ENCODE results near the gene UNC13A. TPM values are rescaled to one million over a fixed set of nuclear protein-coding genes. Genes with fewer than 3 reads are reported as not detected.

Gene UNC13A
- total RNA-seq, 1 experiment from 2014 or later, result 5.8 TPM

GRCh38 chr19:17724655-17725054, 36.5 kb upstream of the UNC13A start:
- H3K27me3 ChIP-seq (replicated peaks; ENCODE audit: insufficient read depth, low read depth, low read length, poor library complexity), result no peaks in the 10 kb centered on the region
- no peak for TF ChIP-seq EZH2 (IDR thresholded peaks at IDR 0.05; ENCODE audit: borderline replicate concordance, low read depth, low read length, poor library complexity, severe bottlenecking)
- TF ChIP-seq, protein P1, sequence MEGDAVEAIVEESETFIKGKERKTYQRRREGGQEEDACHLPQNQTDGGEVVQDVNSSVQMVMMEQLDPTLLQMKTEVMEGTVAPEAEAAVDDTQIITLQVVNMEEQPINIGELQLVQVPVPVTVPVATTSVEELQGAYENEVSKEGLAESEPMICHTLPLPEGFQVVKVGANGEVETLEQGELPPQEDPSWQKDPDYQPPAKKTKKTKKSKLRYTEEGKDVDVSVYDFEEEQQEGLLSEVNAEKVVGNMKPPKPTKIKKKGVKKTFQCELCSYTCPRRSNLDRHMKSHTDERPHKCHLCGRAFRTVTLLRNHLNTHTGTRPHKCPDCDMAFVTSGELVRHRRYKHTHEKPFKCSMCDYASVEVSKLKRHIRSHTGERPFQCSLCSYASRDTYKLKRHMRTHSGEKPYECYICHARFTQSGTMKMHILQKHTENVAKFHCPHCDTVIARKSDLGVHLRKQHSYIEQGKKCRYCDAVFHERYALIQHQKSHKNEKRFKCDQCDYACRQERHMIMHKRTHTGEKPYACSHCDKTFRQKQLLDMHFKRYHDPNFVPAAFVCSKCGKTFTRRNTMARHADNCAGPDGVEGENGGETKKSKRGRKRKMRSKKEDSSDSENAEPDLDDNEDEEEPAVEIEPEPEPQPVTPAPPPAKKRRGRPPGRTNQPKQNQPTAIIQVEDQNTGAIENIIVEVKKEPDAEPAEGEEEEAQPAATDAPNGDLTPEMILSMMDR (conservative IDR thresholded peaks at IDR 0.05; ENCODE audit: low read depth, low read length), result no peak
- H3K27ac ChIP-seq (ENCODE audit: low read depth, low read length, poor library complexity, severe bottlenecking), result no peak overlapping the region
- DNase-seq (ENCODE audit: low spot score), result no peak
- no TSS peak for BruUV-seq (replicated peaks)
- H3K4me1 ChIP-seq (ENCODE audit: insufficient read depth, low read length, poor library complexity, severe bottlenecking), result peaks cover 9% of the 10 kb centered on the region
- intact Hi-C loops (cut with micrococcal nuclease; ENCODE audit: unreplicated experiment), result no loop called here
- peaks cover 72% of the 10 kb centered on the region for H3K36me3 ChIP-seq (ENCODE audit: insufficient read depth, low read length, poor library complexity, severe bottlenecking)
- POLR2A ChIA-PET (ENCODE audit: low non-redundant PET), result interaction anchor here (0.6 kb wide), 1 partner anchor 1641 kb away, joined by 3 read pairs; no protein-coding TSS in a partner anchor
- no peaks in the 10 kb centered on the region for H3K9me3 ChIP-seq (ENCODE audit: low read depth, low read length, poor library complexity, severe bottlenecking)
- H3K4me3 ChIP-seq (ENCODE audit: low read depth, low read length, poor library complexity, severe bottlenecking), result no peak overlapping the region
- CTCF ChIA-PET, result no interaction called here

DNA sequence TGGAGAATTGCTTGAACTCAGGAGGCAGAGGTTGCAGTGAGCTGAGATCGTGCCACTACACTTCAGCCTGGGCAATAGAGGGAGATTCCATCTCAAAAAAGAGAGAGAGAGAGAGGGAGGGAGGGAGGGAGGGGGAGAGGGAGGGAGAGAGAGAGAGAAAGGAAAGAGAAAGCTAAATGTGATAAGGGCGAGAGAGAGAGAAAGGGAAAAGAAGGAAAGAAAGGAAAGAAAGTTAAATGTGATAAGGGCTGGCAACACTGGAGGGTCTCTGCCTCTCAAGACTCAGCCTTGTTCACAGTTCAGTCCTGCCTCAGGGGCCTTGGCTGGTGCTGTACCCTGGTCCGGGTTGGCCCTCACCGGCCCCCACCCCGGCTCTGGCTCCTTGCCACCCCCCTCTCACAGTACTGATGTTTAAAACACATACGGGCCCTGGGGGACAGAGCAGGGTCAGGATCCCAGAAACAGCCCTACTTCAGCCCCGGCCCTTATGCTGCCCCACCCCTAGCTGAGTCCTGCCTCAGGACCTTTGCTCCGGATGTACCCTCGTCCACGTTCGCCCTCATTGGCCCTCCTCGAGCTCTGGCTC, 34.6 kb upstream of the UNC13A start:
- Histone ChIP-seq H3K9me3 (ENCODE audit: low read depth, low read length, poor library complexity, severe bottlenecking) (no peaks in the 10 kb centered on the region), H3K36me3 (ENCODE audit: insufficient read depth, low read length, poor library complexity, severe bottlenecking) (peaks cover 59% of the 10 kb centered on the region), H3K4me1 (ENCODE audit: insufficient read depth, low read length, poor library complexity, severe bottlenecking) (peaks cover 9% of the 10 kb centered on the region), H3K27ac (ENCODE audit: low read depth, low read length, poor library complexity, severe bottlenecking) (no peak overlapping the region), H3K4me3 (ENCODE audit: low read depth, low read length, poor library complexity, severe bottlenecking) (no peak overlapping the region), H3K27me3 (replicated peaks; ENCODE audit: insufficient read depth, low read depth, low read length, poor library complexity) (no peaks in the 10 kb centered on the region)
- no TSS peak for BruUV-seq (replicated peaks)
- no peak for TF ChIP-seq EZH2 (IDR thresholded peaks at IDR 0.05; ENCODE audit: borderline replicate concordance, low read depth, low read length, poor library complexity, severe bottlenecking)
- TF ChIP-seq, protein P1 (conservative IDR thresholded peaks at IDR 0.05; ENCODE audit: low read depth, low read length), result no peak
- ChIA-PET POLR2A (ENCODE audit: low non-redundant PET) (no interaction called here), CTCF (interaction anchor here (0.5 kb wide), 1 partner anchor 40 kb away, joined by 4 read pairs; no protein-coding TSS in a partner anchor)
- no peak for DNase-seq (ENCODE audit: low spot score)
- intact Hi-C loops (cut with micrococcal nuclease; ENCODE audit: unreplicated experiment), result no loop called here

DNA sequence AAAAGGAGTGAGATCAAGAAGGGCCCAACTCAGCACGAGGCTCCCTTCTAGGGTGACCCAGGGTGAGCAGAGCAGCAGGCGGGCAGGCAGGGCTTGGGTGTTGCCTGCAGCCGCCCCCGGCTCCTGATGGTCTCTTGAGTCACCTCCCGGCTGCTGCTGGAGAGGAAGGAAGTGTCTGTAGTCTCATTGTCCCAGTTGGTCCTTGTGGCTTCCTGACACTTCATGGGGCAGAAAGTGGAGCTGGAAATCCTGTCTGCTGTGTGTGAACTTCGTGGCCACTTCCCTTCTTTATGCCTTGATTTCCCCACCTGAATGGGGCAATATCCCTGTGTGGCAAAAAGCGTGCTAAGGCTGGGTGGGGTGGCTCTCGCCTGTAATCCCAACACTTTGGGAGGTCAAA, 33.7 kb upstream of the UNC13A start:
- no peak for DNase-seq (ENCODE audit: low spot score)
- CTCF ChIA-PET, result no interaction called here
- H3K27me3 ChIP-seq (replicated peaks; ENCODE audit: insufficient read depth, low read depth, low read length, poor library complexity), result no peaks in the 10 kb centered on the region

More for the DNA sequence above, 33.7 kb upstream of the UNC13A start:
- Histone ChIP-seq H3K4me3 (ENCODE audit: low read depth, low read length, poor library complexity, severe bottlenecking) (no peak overlapping the region), H3K9me3 (ENCODE audit: low read depth, low read length, poor library complexity, severe bottlenecking) (no peaks in the 10 kb centered on the region), H3K36me3 (ENCODE audit: insufficient read depth, low read length, poor library complexity, severe bottlenecking) (peaks cover 50% of the 10 kb centered on the region), H3K27ac (ENCODE audit: low read depth, low read length, poor library complexity, severe bottlenecking) (no peak overlapping the region), H3K4me1 (ENCODE audit: insufficient read depth, low read length, poor library complexity, severe bottlenecking) (peaks cover 9% of the 10 kb centered on the region)
- TF ChIP-seq EZH2 (IDR thresholded peaks at IDR 0.05; ENCODE audit: borderline replicate concordance, low read depth, low read length, poor library complexity, severe bottlenecking), result no peak
- TF ChIP-seq, protein P1 (conservative IDR thresholded peaks at IDR 0.05; ENCODE audit: low read depth, low read length), result no peak
- POLR2A ChIA-PET (ENCODE audit: low non-redundant PET), result no interaction called here
- intact Hi-C loops (cut with micrococcal nuclease; ENCODE audit: unreplicated experiment), result no loop called here
- no TSS peak for BruUV-seq (replicated peaks)
